K562 (cell line): ENCODE measurements around the gene BPNT1. TPM values are rescaled to one million over a fixed set of nuclear protein-coding genes. Genes with fewer than 3 reads are reported as not detected.
A peak's percentile ranks its signal among the peaks of the same experiment; 100 is the strongest.

Experiments used
- ATAC-seq: fragments of 200-7000 bp; cut with Tn5 transposase; 3 replicates; pipeline ENCODE4 v1.9.1; 2020; ENCODE audit warnings: moderate library complexity
- BruUV-seq: library from RNA; stranded (reverse); fragments of 400-500 nt; replicated peaks from 2 replicates; lab custom pipeline; 2021; lab: Mats Ljungman, UMichigan
- CTCF ChIA-PET: fragments of 300-600 bp; formaldehyde crosslinking; extraction: SDS; loops from one replicate; lab custom pipeline; 2021; ENCODE audit warnings: low intra/inter-chr PET ratio; lab: Yijun Ruan, JAX
- POLR2A ChIA-PET: fragments of 300-600, 350-650 bp; sonication (Branson Sonifier 250); formaldehyde crosslinking; extraction: SDS; loops from one replicate; lab custom pipeline; 2021; ENCODE audit warnings: antibody characterized with exemption, inconsistent platforms; lab: Yijun Ruan, JAX
- DNase-seq, 4 experiments: peaks; one replicate each; pipeline versions ENCODE4 v3.0.0 to v3.0.0-alpha.2; 2011 to 2018; ENCODE audit warnings: low spot score in 3 of 4, mixed read lengths in 3 of 4; ENCODE audit errors: extremely low read depth in 1 of 4
- FAIRE-seq: peaks from 2 replicates; lab custom pipeline; 2011; peaks lifted over from hg19 to GRCh38; lab: Jason Lieb, UNC
- H2AFZ ChIP-seq: 2 replicates; pipeline ENCODE4 v1.6.0; 2011; ENCODE audit warnings: low read depth, low read length, control low read depth, inconsistent platforms
- H3K27ac ChIP-seq: fragments of 200-600 bp; 3 replicates; pipeline ENCODE4 v1.8.0; 2011; ENCODE audit warnings: low read depth, mild to moderate bottlenecking, control low read depth, inconsistent platforms, low read length, moderate library complexity, mixed read lengths; ENCODE audit errors: extremely low read depth
- H3K27me3 ChIP-seq, 2 experiments: fragments of 300-600 bp in 1 of 2; 2 replicates in 1 of 2; 3 replicates in 1 of 2; pipeline versions ENCODE4 v1.6.0 to v1.8.0; 2011; ENCODE audit warnings: inconsistent platforms in 2 of 2, low read length in 2 of 2, mild to moderate bottlenecking in 1 of 2, mixed read lengths in 1 of 2, moderate library complexity in 1 of 2; ENCODE audit not compliant: control insufficient read depth in 2 of 2, insufficient read depth in 2 of 2
- H3K36me3 ChIP-seq: fragments of 300-600 bp; 3 replicates; pipeline ENCODE4 v1.8.0; 2011; ENCODE audit warnings: mild to moderate bottlenecking, low read length, inconsistent platforms; ENCODE audit not compliant: control insufficient read depth, insufficient read depth
- H3K4me1 ChIP-seq, 2 experiments: fragments of 200-600 bp in 1 of 2; replicated peaks in 1 of 2; 2 replicates in 1 of 2; 3 replicates in 1 of 2; pipeline versions ENCODE4 v1.5.1 to v1.8.0; 2011; ENCODE audit warnings: inconsistent platforms in 2 of 2, low read length in 2 of 2, mild to moderate bottlenecking in 1 of 2, mixed read lengths in 1 of 2, moderate library complexity in 1 of 2; ENCODE audit not compliant: control insufficient read depth in 2 of 2, insufficient read depth in 2 of 2
- H3K4me2 ChIP-seq: 2 replicates; pipeline ENCODE4 v1.6.1; 2011; ENCODE audit warnings: low read length, control low read depth, inconsistent platforms, mixed read lengths; ENCODE audit not compliant: insufficient read depth
- H3K4me3 ChIP-seq: fragments of 200-600 bp; sonication (generic), shearing (Covaris generic); 2 replicates; pipeline ENCODE4 v1.5.1; 2016; ENCODE audit warnings: control low read depth, inconsistent platforms
- H3K79me2 ChIP-seq: fragments of 200-600 bp; 3 replicates; pipeline ENCODE4 v1.8.0; 2011; ENCODE audit warnings: low read length, inconsistent platforms; ENCODE audit not compliant: control insufficient read depth, insufficient read depth
- H3K9ac ChIP-seq, 2 experiments: 2 replicates each; pipeline versions ENCODE4 v1.6.0 to v1.6.1; 2011; ENCODE audit warnings: low read depth in 2 of 2, low read length in 2 of 2, control low read depth in 1 of 2, inconsistent platforms in 1 of 2, mild to moderate bottlenecking in 1 of 2, mixed read lengths in 1 of 2; ENCODE audit not compliant: insufficient read depth in 1 of 2
- H3K9me1 ChIP-seq: one replicate; pipeline ENCODE4 v1.6.0; 2011; ENCODE audit warnings: inconsistent platforms, mild to moderate bottlenecking, low read length, moderate library complexity; ENCODE audit not compliant: control insufficient read depth, insufficient read depth
- H3K9me3 ChIP-seq: replicated peaks from 2 replicates; pipeline ENCODE4 v1.5.1; 2011; ENCODE audit warnings: low read depth, low read length, inconsistent platforms; ENCODE audit not compliant: control insufficient read depth, insufficient read depth
- H4K20me1 ChIP-seq: replicated peaks from 2 replicates; pipeline ENCODE4 v1.6.1; 2011; ENCODE audit warnings: low read length, inconsistent platforms, mixed read lengths; ENCODE audit not compliant: control insufficient read depth, insufficient read depth
- C11orf30 ChIP-seq: fragments of 450-650 bp; IDR thresholded peaks from 2 replicates; pipeline ENCODE4 v1.6.1; 2016; ENCODE audit warnings: low read depth, mild to moderate bottlenecking
- CCAR2 ChIP-seq: fragments of 200-400 bp; formaldehyde crosslinking; IDR thresholded peaks from 2 replicates; pipeline ENCODE4 v1.6.1; 2017; ENCODE audit warnings: mild to moderate bottlenecking, low read depth, low read length
- CHD1 ChIP-seq: fragments of 200-600 bp; sonication (generic); IDR thresholded peaks from one replicate; pipeline ENCODE4 v1.6.1; 2012; ENCODE audit warnings: mild to moderate bottlenecking, moderate library complexity, low read length, inconsistent platforms
- CXXC5 ChIP-seq: fragments of 250-450 bp; sonication (Bioruptor Pico); IDR thresholded peaks from 2 replicates; pipeline ENCODE4 v1.8.0; 2022; ENCODE audit warnings: inconsistent platforms, mild to moderate bottlenecking, moderate library complexity
- KLF1 ChIP-seq: fragments of 450-650 bp; IDR thresholded peaks from 2 replicates; pipeline ENCODE4 v1.6.1; 2016; ENCODE audit warnings: missing genetic modification characterization, missing compliant biosample characterization
- ZNF316 ChIP-seq: fragments of 450-650 bp; IDR thresholded peaks from 2 replicates; pipeline ENCODE4 v1.6.1; 2016
- WGBS: fragments of 100-300 bp; shearing (Covaris generic); methylation state at CpG from one replicate; pipeline ENCODE4 v1.1.6; 2016; ENCODE audit warnings: low coverage, mixed read lengths; ENCODE audit not compliant: insufficient coverage; ENCODE audit errors: missing lambda C conversion rate; 5-methylcytosine and 5-hydroxymethylcytosine counted together
- in situ Hi-C: fragments of 300-500 bp; cut with MboI; formaldehyde crosslinking; loops from 4 replicates; pipeline ENCODE4 v1.15.0; 2018; ENCODE audit warnings: inconsistent platforms, mixed read lengths
- intact Hi-C: fragments of 100-400 bp; cut with micrococcal nuclease; formaldehyde crosslinking; loops from 2 replicates; pipeline ENCODE4 v1.14.2; 2022
- polyA plus RNA-seq, 8 experiments: library from polyadenylated mRNA; depleted of rRNA in 4 of 8; stranded (reverse) in 5 of 8; unstranded in 3 of 8; fragments of >200 nt; fragmentation: Nextera tagmentation in 2 of 8; fragmentation: Illumina TruSeq in 1 of 8; extraction: Ambion mirVana in 2 of 8; extraction: Trizol in 1 of 8; gene quantifications; 2 replicates each; pipeline versions ENCODE4 v1.2.1 to v1.2.3, GENCODE V29; 2011 to 2014; ENCODE audit warnings: inconsistent platforms in 1 of 8, missing spikeins in 1 of 8
- total RNA-seq, 7 experiments: library from RNA; depleted of rRNA in 6 of 7; stranded (reverse); fragments of >200 nt in 6 of 7; fragmentation: Illumina TruSeq in 2 of 7; extraction: Trizol in 2 of 7; gene quantifications; 2 replicates each; pipeline versions ENCODE4 v1.2.1 to v1.2.3, GENCODE V29; 2011 to 2021; ENCODE audit warnings: low replicate concordance in 1 of 7

The BPNT1 gene
- total and polyA plus RNA-seq, 9 of the 15 experiments (the other 6 are each of a cell fraction or from before 2014, with no cell fraction given) = 30.2 to 73.8 (median 40.5) TPM

GRCh38 chr1:220040028-220040596, 49.5 kb downstream of the BPNT1 start:
- no peak for ATAC-seq
- FAIRE-seq = no peak
- in situ Hi-C loops = no loop called here

DNA sequence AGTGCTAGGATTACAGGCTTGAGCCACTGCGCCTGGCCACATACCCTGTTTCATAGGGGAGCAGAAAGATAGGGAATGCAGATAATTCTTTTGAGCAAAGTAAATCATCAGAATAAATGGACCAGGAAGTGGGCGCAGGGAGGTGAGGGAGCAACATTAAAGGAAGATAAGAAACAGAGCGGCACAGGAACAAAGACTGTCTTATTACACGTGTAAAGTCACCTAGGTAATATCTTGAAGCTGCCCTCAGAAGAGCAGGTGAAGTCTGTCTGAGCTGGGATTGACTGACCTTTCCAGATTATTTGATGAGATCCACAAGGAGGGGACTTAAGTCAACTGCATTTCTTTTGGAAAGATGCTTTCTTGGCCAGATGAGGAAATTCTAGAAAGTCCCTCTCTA, 50.9 kb downstream of the BPNT1 start:
- H3K36me3 ChIP-seq = peaks cover 78% of the 10 kb centered on the region
- DNase-seq (no peak), ATAC-seq (peak; percentile 7; the same call in 1 of the 3 replicates)
- in situ Hi-C loops (no loop called here), intact Hi-C loops (no loop called here)
- H3K4me1 ChIP-seq = peaks cover 0 to 8% of the 10 kb centered on the region in 2 experiments; a peak in 2 of 5 replicates
- H3K9me3 ChIP-seq = no peaks in the 10 kb centered on the region
- H4K20me1 ChIP-seq = peaks cover 15% of the 10 kb centered on the region
- H3K4me2 ChIP-seq = no peak overlapping the region
- POLR2A ChIA-PET = interaction anchor here (0.6 to 1.9 kb wide), 4 partner anchors 10 to 43 kb away, joined by 3 to 12 read pairs (median 6); no protein-coding TSS in a partner anchor
- peak overlapping the region in 1 of 2 experiments; percentile 53; a peak in 1 of 4 replicates for H3K9ac ChIP-seq
- no peaks in the 10 kb centered on the region for H3K27me3 ChIP-seq
- CTCF ChIA-PET = no interaction called here
- no peak overlapping the region for H3K4me3 ChIP-seq
- BruUV-seq = no TSS peak
- no peak for TF ChIP-seq CCAR2
- TF ChIP-seq KLF1 (tag) = no peak
- no peak for TF ChIP-seq CXXC5 (CRISPR knock-in tag)
- TF ChIP-seq, all 486 proteins: peak for 0
- no peak for FAIRE-seq
- no peak overlapping the region for H3K27ac ChIP-seq
- 63% methylated on average over 4 of the region's 4 CpGs for WGBS
- H2AFZ ChIP-seq = no peak overlapping the region
- peaks cover 4% of the 10 kb centered on the region for H3K9me1 ChIP-seq
- peaks cover 90% of the 10 kb centered on the region for H3K79me2 ChIP-seq

More at GRCh38 chr1:220040028-220040596, 49.5 kb downstream of the BPNT1 start:
- no peak for DNase-seq
- Histone ChIP-seq H3K79me2 (peaks cover 94% of the 10 kb centered on the region), H4K20me1 (peaks cover 18% of the 10 kb centered on the region), H3K4me3 (no peak overlapping the region), H3K27ac (no peak overlapping the region), H3K9ac (no peak overlapping the region), H3K27me3 (no peaks in the 10 kb centered on the region), H3K4me1 (peaks cover 6 to 20% of the 10 kb centered on the region in 2 experiments; a peak in 3 of 5 replicates), H3K36me3 (peaks cover 66% of the 10 kb centered on the region), H3K9me3 (no peaks in the 10 kb centered on the region), H3K4me2 (no peak overlapping the region)
- ChIA-PET POLR2A (interaction anchor here (1.1 to 1.9 kb wide), 2 partner anchors 11 to 65 kb away, joined by 3 to 9 read pairs; no protein-coding TSS in a partner anchor), CTCF (no interaction called here)
- BruUV-seq = no TSS peak
- 96% methylated on average over 5 of the region's 5 CpGs for WGBS
- intact Hi-C loops = no loop called here
- TF ChIP-seq ZNF316 (0 out of 2 replicates have a peak, but pooled peaks have one; percentile 48), C11orf30 (0 out of 2 replicates have a peak, but pooled peaks have one; percentile 23), CHD1 (no peak)
- TF ChIP-seq, all 486 proteins: peak for 2
- H3K9me1 ChIP-seq = peaks cover 4% of the 10 kb centered on the region
- no peak overlapping the region for H2AFZ ChIP-seq
